ENCODE measurements around the gene ARL3. TPM values are rescaled to one million over a fixed set of nuclear protein-coding genes. Genes with fewer than 3 reads are reported as not detected.

Gene ARL3
- total RNA-seq, 1 experiment from 2014 or later: 16.5 TPM

DNA sequence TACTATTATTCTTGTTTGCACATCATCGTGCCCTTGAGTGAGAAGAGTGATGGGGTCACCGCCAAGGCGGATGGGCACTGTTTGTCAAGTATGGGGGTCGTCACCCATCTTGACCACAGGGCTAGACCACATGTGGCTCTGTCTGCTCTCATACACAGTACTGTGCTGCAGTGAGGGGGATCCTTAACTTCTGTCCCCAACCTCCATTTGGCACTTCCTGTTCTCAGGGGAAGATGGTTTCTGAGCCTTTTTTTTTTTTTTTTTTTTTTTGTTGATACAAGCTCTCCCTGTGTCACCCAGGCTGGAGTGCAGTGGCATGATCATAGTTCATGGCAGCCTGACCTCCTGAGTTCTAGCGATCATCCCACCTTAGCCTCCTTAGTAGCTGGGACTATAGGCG, 43.1 kb upstream of the ARL3 start:
- H2BK20ac ChIP-seq (ENCODE audit: low read depth, low read length, poor library complexity, severe bottlenecking): no peak overlapping the region
- no peak overlapping the region for H4K91ac ChIP-seq (ENCODE audit: insufficient read length, low read depth, low read length)
- no peaks in the 10 kb centered on the region for H4K20me1 ChIP-seq (ENCODE audit: control insufficient read depth, insufficient read depth, insufficient read length)
- H2BK15ac ChIP-seq (ENCODE audit: low read depth, low read length): no peak overlapping the region
- H3K9me3 ChIP-seq (ENCODE audit: control insufficient read depth, low read depth, low read length): no peaks in the 10 kb centered on the region
- H3K4me2 ChIP-seq (ENCODE audit: insufficient read depth, insufficient read length, low read length): no peak overlapping the region
- H4K8ac ChIP-seq (replicated peaks; ENCODE audit: insufficient read length, low read depth, low read length): no peak overlapping the region
- no peak overlapping the region for H3K4me3 Mint-ChIP-seq
- no peak overlapping the region for H2BK12ac ChIP-seq (ENCODE audit: insufficient read length, low read depth, low read length)
- H3K27ac Mint-ChIP-seq: no peak overlapping the region; a peak in 1 of 7 replicates
- no peaks in the 10 kb centered on the region for H3K36me3 Mint-ChIP-seq (ENCODE audit: insufficient read depth in 1 of 3, low read depth in 3 of 3)
- H3K79me1 ChIP-seq (ENCODE audit: insufficient read depth, low read depth, low read length, poor library complexity, severe bottlenecking): no peaks in the 10 kb centered on the region
- no peaks in the 10 kb centered on the region for H3K27me3 Mint-ChIP-seq (ENCODE audit: low read depth)
- no peaks in the 10 kb centered on the region for H3K79me2 ChIP-seq (ENCODE audit: insufficient read depth, low read length)
- no peak overlapping the region for H2AFZ ChIP-seq (ENCODE audit: low read length)
- no peak overlapping the region for H3K56ac ChIP-seq (ENCODE audit: insufficient read length, low read depth, low read length)
- no peak for DNase-seq
- H3K4ac ChIP-seq (ENCODE audit: low read depth, low read length): no peak overlapping the region
- no peaks in the 10 kb centered on the region for H3K9me3 Mint-ChIP-seq
- no peak overlapping the region for H3K14ac ChIP-seq (ENCODE audit: insufficient read depth, low read length)
- no peak overlapping the region for H3K23ac ChIP-seq (ENCODE audit: insufficient read length, low read depth, low read length)
- no peak overlapping the region for H2AK5ac ChIP-seq (ENCODE audit: insufficient read length, low read length)
- no peak overlapping the region for H3K9ac ChIP-seq (ENCODE audit: extremely low read depth, insufficient read length, low read length)
- no peak overlapping the region for H3K27ac ChIP-seq (ENCODE audit: insufficient read length, low read depth, low read length)
- no peak overlapping the region for H3T11ph ChIP-seq (ENCODE audit: low read length)
- H3K4me1 Mint-ChIP-seq: peaks cover 13 to 22% of the 10 kb centered on the region in 2 experiments
- WGBS (ENCODE audit: extremely low coverage, insufficient read length, low lambda C conversion rate): no CpG with 5 or more reads among the region's 6 CpGs
- H4K5ac ChIP-seq (ENCODE audit: insufficient read length, low read depth, low read length): no peak overlapping the region
- H3K27me3 ChIP-seq (ENCODE audit: insufficient read depth, low read length): no peaks in the 10 kb centered on the region
- H2BK120ac ChIP-seq (ENCODE audit: low read depth, low read length, poor library complexity, severe bottlenecking): no peak overlapping the region
- H3K4me1 ChIP-seq (ENCODE audit: insufficient read depth, low read length): no peaks in the 10 kb centered on the region
- H3K23me2 ChIP-seq (ENCODE audit: insufficient read length, low read depth, low read length, poor library complexity, severe bottlenecking): no peaks in the 10 kb centered on the region
- no peak overlapping the region for H2BK5ac ChIP-seq (ENCODE audit: insufficient read length, low read length)
- H3K18ac ChIP-seq (ENCODE audit: insufficient read length, low read depth, low read length): no peak overlapping the region
- TF ChIP-seq CTCF (conservative IDR thresholded peaks at IDR 0.05): no peak
